Vagina (tissue), 2 donors: ENCODE measurements around the gene MARK2.

ENCODE experiments used
- POLR2A ChIP-seq, 2 donors: fragments of 450-650 bp; IDR thresholded peaks; one replicate each; pipeline ENCODE4 v1.6.1; 2017; ENCODE audit warnings: antibody characterized with exemption in 2 of 2, mild to moderate bottlenecking in 2 of 2, moderate library complexity in 2 of 2
- POLR2AphosphoS5 ChIP-seq, 2 donors: sonication (generic); formaldehyde crosslinking; IDR thresholded peaks; one replicate each; pipeline ENCODE4 v1.9.0; 2017; ENCODE audit warnings: antibody characterized with exemption in 2 of 2, mild to moderate bottlenecking in 2 of 2, low read depth in 1 of 2; ENCODE audit not compliant: insufficient read depth in 1 of 2
- TF ChIP-seq, protein P1 (sequence below), 3 experiments: fragments of 450-650 bp in 2 of 3; fragments of 200-600 bp in 1 of 3; sonication (generic) in 1 of 3; IDR thresholded peaks; one replicate each; pipeline ENCODE4 v1.5.1; 2017 to 2019; ENCODE audit warnings: antibody characterized with exemption in 3 of 3, mild to moderate bottlenecking in 2 of 3, moderate library complexity in 2 of 3

DNA sequence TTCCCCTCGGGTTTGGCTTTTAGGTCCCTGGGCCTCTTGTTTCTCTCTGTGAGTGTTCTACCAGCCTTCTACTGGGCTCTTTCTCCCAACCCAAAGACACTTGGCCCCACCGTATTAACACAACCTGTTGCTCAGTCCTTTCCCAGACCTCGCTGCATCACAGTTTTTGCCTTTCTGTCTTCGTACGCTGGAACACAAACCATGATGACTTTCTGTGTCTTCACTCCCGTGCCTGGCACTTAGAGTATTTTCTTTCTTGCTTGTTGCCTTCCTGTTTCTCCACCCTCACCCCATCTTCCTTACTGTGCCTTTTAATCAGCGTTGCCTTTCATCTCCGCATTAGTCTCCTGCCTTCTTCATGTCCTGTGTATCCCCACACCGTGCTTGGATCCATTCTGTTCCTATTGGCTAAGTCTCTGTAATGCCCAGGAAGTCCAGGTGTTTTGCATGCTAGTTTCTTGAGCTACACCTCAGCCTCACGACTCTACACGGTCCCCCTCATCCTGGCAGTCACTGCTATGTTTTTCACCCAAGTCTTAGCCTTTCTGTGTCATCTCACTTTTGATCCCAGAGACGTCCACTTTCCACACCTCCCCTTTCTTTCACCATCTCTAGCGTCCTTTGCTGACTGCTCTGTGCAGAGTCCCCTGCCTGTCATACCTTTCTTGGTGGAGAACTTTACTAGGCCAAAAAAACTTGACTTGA lies 1.6 kb downstream of the MARK2 start:
- TF ChIP-seq, protein P1, sequence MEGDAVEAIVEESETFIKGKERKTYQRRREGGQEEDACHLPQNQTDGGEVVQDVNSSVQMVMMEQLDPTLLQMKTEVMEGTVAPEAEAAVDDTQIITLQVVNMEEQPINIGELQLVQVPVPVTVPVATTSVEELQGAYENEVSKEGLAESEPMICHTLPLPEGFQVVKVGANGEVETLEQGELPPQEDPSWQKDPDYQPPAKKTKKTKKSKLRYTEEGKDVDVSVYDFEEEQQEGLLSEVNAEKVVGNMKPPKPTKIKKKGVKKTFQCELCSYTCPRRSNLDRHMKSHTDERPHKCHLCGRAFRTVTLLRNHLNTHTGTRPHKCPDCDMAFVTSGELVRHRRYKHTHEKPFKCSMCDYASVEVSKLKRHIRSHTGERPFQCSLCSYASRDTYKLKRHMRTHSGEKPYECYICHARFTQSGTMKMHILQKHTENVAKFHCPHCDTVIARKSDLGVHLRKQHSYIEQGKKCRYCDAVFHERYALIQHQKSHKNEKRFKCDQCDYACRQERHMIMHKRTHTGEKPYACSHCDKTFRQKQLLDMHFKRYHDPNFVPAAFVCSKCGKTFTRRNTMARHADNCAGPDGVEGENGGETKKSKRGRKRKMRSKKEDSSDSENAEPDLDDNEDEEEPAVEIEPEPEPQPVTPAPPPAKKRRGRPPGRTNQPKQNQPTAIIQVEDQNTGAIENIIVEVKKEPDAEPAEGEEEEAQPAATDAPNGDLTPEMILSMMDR (IDR thresholded peaks at IDR 0.05), result no peak
- TF ChIP-seq POLR2AphosphoS5 (IDR thresholded peaks at IDR 0.05; ENCODE audit: insufficient read depth in 1 of 2, low read depth in 1 of 2) (no peak), POLR2A (IDR thresholded peaks at IDR 0.05) (no peak)
